RCC 7860 (cell line): ENCODE results near the gene TMPRSS3.

Source experiments
- DNase-seq: peaks from one replicate; pipeline ENCODE4 v3.0.0-alpha.2; 2015; ENCODE audit warnings: low spot score
- FAIRE-seq: peaks from 2 replicates; lab custom pipeline; 2012; peaks lifted over from hg19 to GRCh38; lab: Jason Lieb, UNC

The TMPRSS3 gene

DNA sequence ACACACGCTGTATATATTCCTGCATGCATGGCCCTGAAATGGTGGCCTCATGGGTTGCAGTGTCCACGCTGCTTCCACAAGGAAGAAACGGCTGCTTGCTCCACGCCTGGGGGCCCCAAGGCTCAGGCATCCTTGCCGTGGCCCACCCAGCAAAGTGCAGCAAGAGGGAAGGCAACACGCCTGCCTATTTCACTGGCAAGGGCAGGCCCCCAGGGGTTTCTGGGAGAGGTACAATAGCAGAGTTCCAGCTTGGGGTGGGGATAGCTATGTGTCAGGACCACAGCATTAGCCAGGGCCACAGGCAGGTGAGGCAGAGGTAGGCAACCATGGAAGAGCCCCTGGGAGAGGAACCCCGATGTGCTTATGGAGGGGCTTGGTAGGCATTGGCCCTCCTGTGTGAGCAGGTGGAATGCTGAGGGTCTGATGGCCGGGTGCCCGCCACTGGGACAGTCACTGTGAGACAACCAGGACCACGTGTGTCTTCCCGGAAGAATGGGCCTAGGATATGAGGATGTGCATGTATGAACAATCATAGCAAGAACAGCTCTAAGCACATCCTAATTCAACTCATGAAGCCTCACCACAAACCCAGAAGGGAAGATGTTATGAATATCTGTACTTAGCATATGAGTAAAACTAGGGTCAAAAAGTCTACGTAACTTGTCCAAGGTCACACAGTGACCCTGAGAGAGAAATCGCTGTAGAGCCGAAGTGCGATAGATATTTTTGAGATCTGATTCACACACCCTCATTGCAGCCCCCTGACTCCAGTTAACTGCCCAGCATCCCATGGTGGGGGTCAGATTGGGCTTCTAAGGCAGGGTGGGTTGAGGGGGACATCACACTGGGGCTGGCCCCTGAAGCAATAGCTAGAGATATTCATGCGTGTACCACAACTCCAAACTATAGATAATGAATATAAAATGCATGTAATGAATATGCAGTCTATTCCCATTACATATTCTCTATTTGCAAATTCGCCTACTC lies 56.8 kb downstream of the TMPRSS3 start:
- DNase-seq (no peak), FAIRE-seq (no peak)

DNA sequence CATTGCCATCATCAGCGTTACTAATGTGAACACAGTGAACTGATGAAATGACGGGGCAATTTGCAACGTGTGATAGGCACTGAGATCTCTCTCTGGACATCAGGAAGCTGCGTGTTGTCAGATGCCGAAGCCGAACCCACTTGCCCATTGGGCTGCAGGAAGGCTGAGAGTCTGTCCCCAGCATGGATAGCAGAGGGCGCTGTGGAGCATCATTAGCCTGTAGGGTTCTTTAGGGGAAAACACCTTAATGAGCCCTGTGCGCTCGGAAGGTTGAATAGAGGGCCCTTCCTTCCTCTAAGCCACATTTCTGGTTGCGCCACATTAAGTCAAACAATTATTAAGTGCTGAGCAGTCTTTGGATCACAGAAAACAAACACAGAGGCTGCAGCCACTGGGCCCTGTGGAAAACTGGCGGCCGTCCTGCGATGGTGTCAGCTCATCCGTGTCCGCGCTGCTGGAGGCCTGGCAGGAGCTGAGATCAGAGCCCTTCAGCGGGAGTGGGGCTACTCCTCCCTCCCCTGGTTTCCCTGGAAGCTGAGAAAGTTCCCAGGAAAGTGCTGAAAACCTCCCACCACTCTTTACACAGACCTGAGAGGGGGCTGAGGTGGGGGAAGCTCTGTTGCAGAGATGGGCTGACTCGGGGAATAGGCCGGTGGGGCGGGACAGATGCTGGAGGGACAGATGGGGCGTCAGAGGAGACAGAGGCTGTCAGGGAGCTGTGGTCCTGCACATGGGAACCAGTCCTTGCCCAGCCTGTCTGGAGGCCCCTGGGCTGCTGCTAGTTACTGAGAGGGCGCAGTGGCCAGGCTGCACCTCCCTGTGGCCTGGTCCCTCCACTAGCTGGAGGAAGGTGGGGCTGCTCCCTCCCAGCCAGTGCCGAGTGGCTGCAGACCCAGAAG lies 57.8 kb downstream of the TMPRSS3 start:
- DNase-seq: peak; percentile 66
- peak; percentile 59 for FAIRE-seq

- DNase-seq: no peak
- FAIRE-seq: no peak
These were observed 58.6 kb downstream of the TMPRSS3 start for GRCh38 chr21:42337276-42337675.

DNA sequence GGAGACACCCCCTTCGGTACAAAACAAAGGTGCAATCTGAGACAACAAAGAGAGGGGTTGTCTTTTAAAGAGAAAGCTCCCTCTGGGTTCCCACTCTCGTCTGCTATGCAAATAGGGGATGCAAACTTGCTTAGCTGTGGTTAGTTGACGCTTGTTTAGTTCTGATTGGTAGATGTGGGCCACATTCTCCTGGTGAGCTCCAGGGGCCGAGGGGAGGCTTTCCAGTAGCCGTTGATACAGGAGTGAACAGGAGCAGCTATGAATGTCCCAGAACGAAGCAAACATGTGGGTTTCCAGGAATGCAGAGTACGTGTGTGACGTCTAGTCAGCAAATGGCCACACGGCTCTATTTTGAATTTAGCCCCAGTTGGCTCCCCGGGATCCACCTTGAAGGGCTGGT lies 59.8 kb downstream of the TMPRSS3 start:
- no peak for FAIRE-seq

GRCh38 chr21:42332557-42333317 lies 63.1 kb downstream of the TMPRSS3 start:
- no peak for DNase-seq
- FAIRE-seq: no peak

More for the DNA sequence above, 59.8 kb downstream of the TMPRSS3 start:
- DNase-seq: no peak

GRCh38 chr21:42331660-42332059 lies 64.2 kb downstream of the TMPRSS3 start:
- no peak for DNase-seq
- no peak for FAIRE-seq

- DNase-seq (no peak), FAIRE-seq (no peak)
These were observed 65.2 kb downstream of the TMPRSS3 start for GRCh38 chr21:42330380-42331371.

DNA sequence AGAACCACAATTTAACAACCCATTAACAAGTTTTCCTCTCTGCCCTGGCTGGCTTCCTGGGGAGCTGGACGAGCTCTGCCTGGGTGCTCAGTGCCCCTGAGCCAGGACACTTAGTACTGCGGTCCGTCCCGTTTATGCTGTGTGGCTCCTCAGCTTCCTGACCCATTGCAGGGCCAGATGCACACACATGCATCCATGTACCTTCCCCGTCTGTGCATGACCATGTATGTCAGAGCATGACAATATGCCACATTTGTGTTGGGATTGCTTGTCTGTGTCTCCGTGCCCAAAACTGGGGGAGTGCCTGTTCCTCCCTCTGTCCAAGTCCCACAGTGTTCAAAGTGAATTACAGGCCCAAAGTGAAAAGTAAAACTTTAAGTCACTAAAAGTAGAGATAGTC lies 71.0 kb downstream of the TMPRSS3 start:
- DNase-seq (no peak), FAIRE-seq (no peak)
